Upper lobe of left lung (tissue), 4 donors: Measurements from ENCODE around the gene ZNF428.

Source experiments
- EP300 ChIP-seq, 4 donors: sonication (generic); formaldehyde crosslinking; IDR thresholded peaks; one replicate each; pipeline ENCODE4 v1.5.1; 2017; ENCODE audit warnings: antibody characterized with exemption in 4 of 4, control low read depth in 2 of 4
- POLR2AphosphoS5 ChIP-seq, 2 donors: sonication (generic); formaldehyde crosslinking; IDR thresholded peaks; one replicate each; pipeline ENCODE4 v1.5.1; 2017; ENCODE audit warnings: antibody characterized with exemption in 2 of 2
- TF ChIP-seq, protein P1 (sequence below), 6 experiments: fragments of 450-650 bp in 4 of 6; fragments of 200-600 bp in 2 of 6; sonication (generic) in 2 of 6; IDR thresholded peaks; one replicate each; pipeline ENCODE4 v1.5.1; 2016 to 2019; ENCODE audit warnings: antibody characterized with exemption in 6 of 6

DNA sequence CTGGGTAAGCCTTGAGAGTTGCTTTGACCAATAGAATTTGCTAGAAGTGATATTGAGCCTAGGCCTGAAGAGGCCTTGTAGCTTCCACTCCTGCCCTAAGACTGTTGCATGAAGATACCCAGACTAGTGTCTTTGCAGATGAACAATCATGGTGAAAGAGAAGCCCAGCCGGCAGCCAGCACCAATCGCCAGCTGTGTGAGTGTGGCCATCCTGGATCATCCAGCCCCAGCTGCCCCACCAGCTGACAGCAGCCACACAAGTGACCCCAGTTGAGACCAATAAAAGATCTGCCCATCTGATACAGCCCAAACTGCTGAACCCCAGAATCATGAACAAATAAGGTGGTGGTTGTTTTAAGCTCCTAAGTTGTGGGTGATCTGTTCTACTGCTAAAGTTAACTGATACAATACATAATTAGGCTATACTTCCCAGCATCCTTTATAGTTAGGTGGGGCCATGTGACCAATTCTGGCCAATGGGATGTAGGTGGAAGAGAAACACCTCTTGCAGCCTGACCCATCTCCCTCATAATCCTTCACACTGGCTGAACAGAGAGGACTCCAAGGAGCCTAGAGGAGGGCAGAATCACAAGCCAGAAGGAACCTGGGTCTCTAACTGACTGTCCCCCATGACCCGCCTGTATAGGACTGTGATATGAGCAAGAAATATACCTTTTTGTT is 9.4 kb upstream of the ZNF428 start:
- TF ChIP-seq, protein P1, sequence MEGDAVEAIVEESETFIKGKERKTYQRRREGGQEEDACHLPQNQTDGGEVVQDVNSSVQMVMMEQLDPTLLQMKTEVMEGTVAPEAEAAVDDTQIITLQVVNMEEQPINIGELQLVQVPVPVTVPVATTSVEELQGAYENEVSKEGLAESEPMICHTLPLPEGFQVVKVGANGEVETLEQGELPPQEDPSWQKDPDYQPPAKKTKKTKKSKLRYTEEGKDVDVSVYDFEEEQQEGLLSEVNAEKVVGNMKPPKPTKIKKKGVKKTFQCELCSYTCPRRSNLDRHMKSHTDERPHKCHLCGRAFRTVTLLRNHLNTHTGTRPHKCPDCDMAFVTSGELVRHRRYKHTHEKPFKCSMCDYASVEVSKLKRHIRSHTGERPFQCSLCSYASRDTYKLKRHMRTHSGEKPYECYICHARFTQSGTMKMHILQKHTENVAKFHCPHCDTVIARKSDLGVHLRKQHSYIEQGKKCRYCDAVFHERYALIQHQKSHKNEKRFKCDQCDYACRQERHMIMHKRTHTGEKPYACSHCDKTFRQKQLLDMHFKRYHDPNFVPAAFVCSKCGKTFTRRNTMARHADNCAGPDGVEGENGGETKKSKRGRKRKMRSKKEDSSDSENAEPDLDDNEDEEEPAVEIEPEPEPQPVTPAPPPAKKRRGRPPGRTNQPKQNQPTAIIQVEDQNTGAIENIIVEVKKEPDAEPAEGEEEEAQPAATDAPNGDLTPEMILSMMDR (IDR thresholded peaks at IDR 0.05): no peak
- no peak for TF ChIP-seq EP300 (IDR thresholded peaks at IDR 0.05)
- no peak for TF ChIP-seq POLR2AphosphoS5 (IDR thresholded peaks at IDR 0.05)
